Measurements from ENCODE around the gene MED13L. TPM values are rescaled to one million over a fixed set of nuclear protein-coding genes. Genes with fewer than 3 reads are reported as not detected.

Gene MED13L
- total RNA-seq, 1 donor from 2014 or later = 89.0 TPM

GRCh38 chr12:116194935-116195431 lies 82.5 kb downstream of the MED13L start:
- H3K4me3 Mint-ChIP-seq = no peak overlapping the region
- H3K36me3 Mint-ChIP-seq (ENCODE audit: low read depth) = no peaks in the 10 kb centered on the region
- H3K27me3 Mint-ChIP-seq (ENCODE audit: low read depth) = no peaks in the 10 kb centered on the region
- TF ChIP-seq, protein P1, sequence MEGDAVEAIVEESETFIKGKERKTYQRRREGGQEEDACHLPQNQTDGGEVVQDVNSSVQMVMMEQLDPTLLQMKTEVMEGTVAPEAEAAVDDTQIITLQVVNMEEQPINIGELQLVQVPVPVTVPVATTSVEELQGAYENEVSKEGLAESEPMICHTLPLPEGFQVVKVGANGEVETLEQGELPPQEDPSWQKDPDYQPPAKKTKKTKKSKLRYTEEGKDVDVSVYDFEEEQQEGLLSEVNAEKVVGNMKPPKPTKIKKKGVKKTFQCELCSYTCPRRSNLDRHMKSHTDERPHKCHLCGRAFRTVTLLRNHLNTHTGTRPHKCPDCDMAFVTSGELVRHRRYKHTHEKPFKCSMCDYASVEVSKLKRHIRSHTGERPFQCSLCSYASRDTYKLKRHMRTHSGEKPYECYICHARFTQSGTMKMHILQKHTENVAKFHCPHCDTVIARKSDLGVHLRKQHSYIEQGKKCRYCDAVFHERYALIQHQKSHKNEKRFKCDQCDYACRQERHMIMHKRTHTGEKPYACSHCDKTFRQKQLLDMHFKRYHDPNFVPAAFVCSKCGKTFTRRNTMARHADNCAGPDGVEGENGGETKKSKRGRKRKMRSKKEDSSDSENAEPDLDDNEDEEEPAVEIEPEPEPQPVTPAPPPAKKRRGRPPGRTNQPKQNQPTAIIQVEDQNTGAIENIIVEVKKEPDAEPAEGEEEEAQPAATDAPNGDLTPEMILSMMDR (conservative IDR thresholded peaks at IDR 0.05) = no peak
- H3K27ac Mint-ChIP-seq (ENCODE audit: unreplicated experiment) = no peak overlapping the region
- no peak for DNase-seq (ENCODE audit: low read depth, low spot score)
- peaks cover 32% of the 10 kb centered on the region for H3K4me1 Mint-ChIP-seq
- no peaks in the 10 kb centered on the region for H3K9me3 Mint-ChIP-seq

DNA sequence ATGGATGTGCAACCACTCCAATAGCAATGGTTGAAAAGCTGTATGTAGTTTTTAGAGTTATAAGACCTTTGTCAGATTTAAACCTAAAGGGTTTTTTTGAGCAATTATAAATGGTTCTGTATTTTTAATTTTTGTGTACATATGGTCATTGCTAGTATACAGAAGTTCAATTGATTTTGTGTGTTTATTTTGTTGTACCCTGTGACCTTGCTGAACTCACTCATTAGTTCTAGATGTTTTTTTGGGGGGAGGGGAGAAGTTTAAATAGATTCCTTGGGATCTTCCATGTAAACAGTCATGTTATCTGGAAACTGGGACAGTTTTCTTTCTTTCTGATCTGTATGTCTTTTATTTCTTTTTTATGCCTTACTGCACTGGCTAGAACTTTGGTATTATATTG lies 87.8 kb downstream of the MED13L start:
- peaks cover 57% of the 10 kb centered on the region for H3K4me1 Mint-ChIP-seq
- no peaks in the 10 kb centered on the region for H3K27me3 Mint-ChIP-seq (ENCODE audit: low read depth)
- TF ChIP-seq, protein P1 (conservative IDR thresholded peaks at IDR 0.05) = no peak
- no peaks in the 10 kb centered on the region for H3K36me3 Mint-ChIP-seq (ENCODE audit: low read depth)
- H3K9me3 Mint-ChIP-seq = no peaks in the 10 kb centered on the region
- no peak overlapping the region for H3K27ac Mint-ChIP-seq (ENCODE audit: unreplicated experiment)
- no peak for DNase-seq (ENCODE audit: low read depth, low spot score)
- H3K4me3 Mint-ChIP-seq = no peak overlapping the region

DNA sequence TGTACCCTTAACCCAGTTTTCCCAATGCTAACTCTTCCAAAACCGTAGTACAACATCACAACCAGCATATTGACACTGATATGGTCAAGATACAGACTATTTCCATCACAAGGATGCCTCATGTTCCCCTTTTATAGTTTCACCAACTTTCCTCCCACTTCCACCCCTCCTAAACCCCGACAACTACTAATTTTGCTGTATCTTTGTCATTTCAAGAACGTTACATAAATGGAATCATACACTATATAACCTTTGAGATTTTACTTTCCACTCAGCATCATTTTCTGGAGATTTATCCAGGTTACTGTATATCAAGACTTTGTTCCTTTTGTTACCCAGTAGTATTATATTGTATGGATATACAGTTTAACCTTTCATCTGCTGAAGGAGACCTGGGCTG lies 88.9 kb downstream of the MED13L start:
- Mint-ChIP-seq H3K4me1 (peaks cover 64% of the 10 kb centered on the region), H3K36me3 (ENCODE audit: low read depth) (no peaks in the 10 kb centered on the region), H3K9me3 (no peaks in the 10 kb centered on the region), H3K4me3 (no peak overlapping the region), H3K27me3 (ENCODE audit: low read depth) (no peaks in the 10 kb centered on the region), H3K27ac (ENCODE audit: unreplicated experiment) (no peak overlapping the region)
- TF ChIP-seq, protein P1 (conservative IDR thresholded peaks at IDR 0.05) = no peak
- no peak for DNase-seq (ENCODE audit: low read depth, low spot score)

DNA sequence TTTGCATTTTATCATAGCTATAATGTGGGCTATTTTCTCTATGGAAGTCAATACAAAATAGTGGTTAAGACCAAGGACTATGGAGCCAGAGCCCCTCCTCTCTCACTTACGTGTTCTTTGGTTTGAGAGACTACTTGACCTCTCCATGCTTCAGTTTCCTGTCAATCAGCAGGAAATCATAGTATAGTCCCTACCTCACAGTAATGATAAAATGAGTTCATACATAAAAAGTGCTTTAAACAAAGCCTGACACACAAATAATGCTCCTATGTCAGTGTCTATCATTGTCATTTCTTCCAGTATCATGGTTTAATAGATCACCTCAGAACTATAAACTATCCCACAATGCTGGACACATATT lies 90.4 kb downstream of the MED13L start:
- Mint-ChIP-seq H3K9me3 (no peaks in the 10 kb centered on the region), H3K36me3 (ENCODE audit: low read depth) (no peaks in the 10 kb centered on the region), H3K4me1 (peaks cover 69% of the 10 kb centered on the region), H3K27me3 (ENCODE audit: low read depth) (no peaks in the 10 kb centered on the region), H3K4me3 (peak overlapping the region; percentile 21), H3K27ac (ENCODE audit: unreplicated experiment) (no peak overlapping the region)
- DNase-seq (ENCODE audit: low read depth, low spot score) = no peak
- TF ChIP-seq, protein P1 (conservative IDR thresholded peaks at IDR 0.05) = no peak

DNA sequence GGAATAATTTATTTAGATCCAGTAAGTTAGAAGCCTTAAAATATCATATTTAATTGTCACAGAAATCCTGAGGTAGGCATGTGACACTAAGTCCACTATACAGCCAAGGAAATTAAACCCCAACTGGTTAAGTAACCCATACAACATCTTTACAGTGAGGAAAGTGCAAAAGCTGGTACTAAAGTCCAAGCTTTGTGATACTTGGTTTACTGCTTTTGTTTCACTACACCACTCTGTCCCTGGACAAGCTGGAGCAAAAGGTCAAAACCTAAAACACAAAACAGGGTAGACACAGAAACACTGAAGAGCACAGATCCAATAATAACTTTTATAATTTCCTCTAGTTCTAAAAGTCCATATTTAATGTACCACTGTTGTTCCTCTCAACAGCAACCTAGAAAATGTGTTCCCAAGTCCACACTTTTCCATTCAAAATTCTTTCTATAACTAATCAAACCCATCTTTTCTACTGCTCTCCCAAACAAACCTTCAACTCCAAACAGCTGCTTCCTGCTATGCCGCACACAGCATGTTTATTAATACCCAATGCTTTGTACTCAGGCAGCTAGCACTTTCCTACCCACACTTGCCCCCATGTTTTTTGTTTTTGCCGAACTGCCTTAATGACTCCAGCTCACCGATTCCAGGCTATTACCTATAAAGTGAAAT lies 90.9 kb downstream of the MED13L start:
- DNase-seq (ENCODE audit: low read depth, low spot score) = no peak

More for the DNA sequence above, 90.9 kb downstream of the MED13L start:
- Mint-ChIP-seq H3K27me3 (ENCODE audit: low read depth) (no peaks in the 10 kb centered on the region), H3K4me1 (peaks cover 71% of the 10 kb centered on the region), H3K27ac (ENCODE audit: unreplicated experiment) (no peak overlapping the region), H3K4me3 (peak overlapping the region; percentile 21), H3K36me3 (ENCODE audit: low read depth) (no peaks in the 10 kb centered on the region), H3K9me3 (no peaks in the 10 kb centered on the region)
- TF ChIP-seq, protein P1 (conservative IDR thresholded peaks at IDR 0.05) = no peak

Measured in neural crest cell (in vitro differentiated cells).